NCI-H2196 treated with DMSO at 0.1 percent for 48 hours (cell line): ENCODE measurements around the gene METTL25B.

Experiments used
- DNase-seq: peaks from one replicate; lab custom pipeline; 2025; ENCODE audit not compliant: unreplicated experiment; lab: John Stamatoyannopoulos, UW

METTL25B gene

GRCh38 chr1:156725683-156726280, 2.5 kb upstream of the METTL25B start:
- DNase-seq, result peak; percentile 92

- DNase-seq, result peak; percentile 45
Observed at GRCh38 chr1:156726549-156727226, 1.6 kb upstream of the METTL25B start.

GRCh38 chr1:156727492-156727891, 777 bp upstream of the METTL25B start:
- DNase-seq, result no peak

- DNase-seq, result peak; percentile 93
Observed at GRCh38 chr1:156728599-156729462, 562 bp downstream of the METTL25B start, which contains the start of gene ISG20L2. TSS of gene ISG20L2 (minus strand) at chr1:156728766. CDS start at chr1:156727652, 1,114 bp downstream.

GRCh38 chr1:156733989-156734584, 5.8 kb downstream of the METTL25B start:
- DNase-seq, result no peak

GRCh38 chr1:156738407-156738806, 10.1 kb downstream of the METTL25B start:
- no peak for DNase-seq

- no peak for DNase-seq
Observed at GRCh38 chr1:156738916-156739315, 10.6 kb downstream of the METTL25B start.

- DNase-seq, result no peak
Observed at GRCh38 chr1:156740237-156740740, 12.0 kb downstream of the METTL25B start.

GRCh38 chr1:156740741-156741480, 12.6 kb downstream of the METTL25B start, which contains the start of gene MRPL24:
TSS of gene MRPL24 (minus strand) at chr1:156741088. CDS start at chr1:156738704, 2,384 bp downstream.
- peak; percentile 100 for DNase-seq

GRCh38 chr1:156741481-156741983, 13.3 kb downstream of the METTL25B start:
- no peak for DNase-seq

- DNase-seq, result no peak
Observed at GRCh38 chr1:156742017-156742416, 13.7 kb downstream of the METTL25B start.

GRCh38 chr1:156742801-156743200, 14.5 kb downstream of the METTL25B start:
- DNase-seq, result no peak

- no peak for DNase-seq
Observed at GRCh38 chr1:156743367-156744302, 15.4 kb downstream of the METTL25B start.

GRCh38 chr1:156744344-156744743, 16.1 kb downstream of the METTL25B start:
- no peak for DNase-seq

- no peak for DNase-seq
Observed at GRCh38 chr1:156744786-156745419, 16.6 kb downstream of the METTL25B start.

- no peak for DNase-seq
Observed at GRCh38 chr1:156745881-156746280, 17.6 kb downstream of the METTL25B start.

GRCh38 chr1:156746406-156746727, 18.1 kb downstream of the METTL25B start:
- DNase-seq, result no peak

GRCh38 chr1:156746728-156747631, 18.7 kb downstream of the METTL25B start:
- DNase-seq, result peak; percentile 68
